CD4-positive, CD25-positive, alpha-beta regulatory T cell (primary cell): ENCODE results near the gene RAB18. TPM values are rescaled to one million over a fixed set of nuclear protein-coding genes. Genes with fewer than 3 reads are reported as not detected.

ENCODE experiments used
- ATAC-seq, 2 donors: fragments of 150-1000 bp; cut with Tn5 transposase; one replicate each; pipeline ENCODE4 v1.10.0; 2021; ENCODE audit warnings: low read depth in 2 of 2, moderate number of reproducible peaks in 2 of 2, moderate library complexity in 1 of 2
- DNase-seq, 3 donors: peaks; one replicate each; pipeline versions ENCODE4 v3.0.0 to v3.0.0-alpha.2; 2012 to 2022; ENCODE audit warnings: mixed read lengths in 1 of 3
- H3K27ac ChIP-seq: one replicate; pipeline ENCODE4 v1.7.0; 2013; ENCODE audit warnings: mild to moderate bottlenecking, low read length; ENCODE audit not compliant: insufficient read depth, poor library complexity, severe bottlenecking
- H3K27me3 ChIP-seq: one replicate; pipeline ENCODE4 v1.7.0; 2013; ENCODE audit warnings: low read length; ENCODE audit not compliant: control insufficient read depth, insufficient read depth
- H3K36me3 ChIP-seq: one replicate; pipeline ENCODE4 v1.7.0; 2013; ENCODE audit warnings: mild to moderate bottlenecking, low read length, moderate library complexity; ENCODE audit not compliant: control insufficient read depth, insufficient read depth
- H3K4me1 ChIP-seq: 2 replicates; pipeline ENCODE4 v1.7.0; 2013; ENCODE audit warnings: mild to moderate bottlenecking, low read length; ENCODE audit not compliant: insufficient read depth, control insufficient read depth, poor library complexity, severe bottlenecking
- H3K4me3 ChIP-seq: one replicate; pipeline ENCODE4 v1.7.0; 2013; ENCODE audit warnings: low read depth, mild to moderate bottlenecking, low read length, moderate library complexity
- H3K9me3 ChIP-seq, 2 experiments: 1 replicate in 1 of 2; 2 replicates in 1 of 2; pipeline ENCODE4 v1.7.0; 2013; ENCODE audit warnings: low read length in 2 of 2, mild to moderate bottlenecking in 1 of 2, moderate library complexity in 1 of 2; ENCODE audit not compliant: control insufficient read depth in 2 of 2
- H3K27ac Mint-ChIP-seq, 3 donors: one replicate each; pipeline ENCODE4 v1.8.0; 2020 to 2022; ENCODE audit warnings: mild to moderate bottlenecking in 3 of 3, mixed read lengths in 3 of 3, moderate library complexity in 2 of 3
- H3K27me3 Mint-ChIP-seq: one replicate; pipeline ENCODE4 v1.8.0; 2022; ENCODE audit warnings: mild to moderate bottlenecking, mixed read lengths
- H3K36me3 Mint-ChIP-seq: one replicate; pipeline ENCODE4 v1.8.0; 2020; ENCODE audit warnings: mixed read lengths
- H3K4me1 Mint-ChIP-seq, 4 donors: one replicate each; pipeline ENCODE4 v1.8.0; 2020 to 2022; ENCODE audit warnings: mixed read lengths in 4 of 4, mild to moderate bottlenecking in 1 of 4
- H3K4me3 Mint-ChIP-seq, 4 donors: one replicate each; pipeline ENCODE4 v1.8.0; 2020 to 2022; ENCODE audit warnings: mild to moderate bottlenecking in 4 of 4, mixed read lengths in 4 of 4, moderate library complexity in 3 of 4
- H3K9me3 Mint-ChIP-seq, 7 donors: one replicate each; pipeline ENCODE4 v1.8.0; 2020 to 2022; ENCODE audit warnings: mixed read lengths in 7 of 7, mild to moderate bottlenecking in 3 of 7, moderate library complexity in 2 of 7
- polyA plus RNA-seq, 4 donors: library from polyadenylated mRNA; unstranded; fragments of 300-500 nt; fragmentation: Illumina TruSeq; gene quantifications; one replicate each; pipeline ENCODE4 v1.2.3, GENCODE V29; 2021
- total RNA-seq: library from RNA; stranded (reverse); gene quantifications from one replicate; pipeline ENCODE4 v1.2.3, GENCODE V29; 2022

The RAB18 gene
- total and polyA plus RNA-seq, 5 donors from 2014 or later, result 73.4 to 110 (median 84.3) TPM

DNA sequence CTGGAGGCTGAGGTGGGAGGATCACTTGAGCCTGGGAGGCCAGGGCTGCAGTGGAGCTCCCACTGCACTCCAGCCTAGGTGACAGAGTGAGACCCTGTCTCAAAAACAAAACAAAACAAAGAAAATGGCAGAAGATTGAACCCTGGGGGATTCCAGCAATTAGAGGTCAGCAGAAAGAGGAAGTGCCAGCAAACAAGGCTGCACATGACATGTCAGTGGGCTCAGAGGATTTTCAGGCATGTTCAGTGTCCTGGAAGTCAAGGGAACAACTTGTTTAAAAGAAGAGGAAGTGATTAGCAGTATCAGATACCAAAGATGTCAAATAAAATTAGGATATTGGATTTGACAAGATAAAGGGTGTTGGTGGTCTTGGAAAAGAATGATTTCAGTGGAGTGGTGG is 32.3 kb downstream of the RAB18 start:
- Histone ChIP-seq H3K4me3 (no peak overlapping the region), H3K36me3 (peaks cover 53% of the 10 kb centered on the region), H3K27me3 (no peaks in the 10 kb centered on the region), H3K27ac (no peak overlapping the region), H3K9me3 (no peaks in the 10 kb centered on the region), H3K4me1 (peaks cover under 1% of the 10 kb centered on the region)
- ATAC-seq, result no peak
- Mint-ChIP-seq H3K9me3 (no peaks in the 10 kb centered on the region), H3K36me3 (peaks cover 19% of the 10 kb centered on the region), H3K4me1 (peaks cover 16 to 28% (median 21%) of the 10 kb centered on the region in 4 donors), H3K4me3 (no peak overlapping the region), H3K27ac (no peak overlapping the region), H3K27me3 (no peaks in the 10 kb centered on the region)
- no peak for DNase-seq

DNA sequence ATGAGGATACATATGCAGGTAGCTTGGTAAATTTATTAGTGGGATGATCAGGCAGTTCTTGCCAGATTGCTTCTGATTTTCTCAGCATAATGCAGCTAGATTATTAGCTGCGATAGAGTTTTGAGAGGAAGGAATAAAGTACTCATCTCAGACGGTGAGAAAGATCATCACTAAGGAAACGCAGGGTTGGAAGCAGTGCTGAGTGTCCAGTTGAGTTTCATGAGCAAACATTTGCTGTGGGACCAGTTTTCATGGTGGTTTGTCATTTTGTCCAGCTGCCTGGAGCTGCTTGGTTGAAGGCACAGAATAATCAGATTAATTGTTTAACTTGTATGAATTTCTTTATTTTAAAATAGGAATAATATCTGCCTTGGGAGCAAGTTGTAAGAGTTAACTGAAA is 33.1 kb downstream of the RAB18 start:
- Histone ChIP-seq H3K9me3 (no peaks in the 10 kb centered on the region), H3K27ac (no peak overlapping the region), H3K27me3 (no peaks in the 10 kb centered on the region), H3K4me3 (no peak overlapping the region), H3K36me3 (peaks cover 53% of the 10 kb centered on the region), H3K4me1 (peaks cover 8% of the 10 kb centered on the region)
- ATAC-seq, result no peak
- Mint-ChIP-seq H3K4me3 (no peak overlapping the region), H3K27me3 (no peaks in the 10 kb centered on the region), H3K9me3 (no peaks in the 10 kb centered on the region), H3K36me3 (peaks cover 16% of the 10 kb centered on the region), H3K4me1 (peaks cover 12 to 21% (median 20%) of the 10 kb centered on the region in 4 donors), H3K27ac (no peak overlapping the region)
- DNase-seq, result no peak

DNA sequence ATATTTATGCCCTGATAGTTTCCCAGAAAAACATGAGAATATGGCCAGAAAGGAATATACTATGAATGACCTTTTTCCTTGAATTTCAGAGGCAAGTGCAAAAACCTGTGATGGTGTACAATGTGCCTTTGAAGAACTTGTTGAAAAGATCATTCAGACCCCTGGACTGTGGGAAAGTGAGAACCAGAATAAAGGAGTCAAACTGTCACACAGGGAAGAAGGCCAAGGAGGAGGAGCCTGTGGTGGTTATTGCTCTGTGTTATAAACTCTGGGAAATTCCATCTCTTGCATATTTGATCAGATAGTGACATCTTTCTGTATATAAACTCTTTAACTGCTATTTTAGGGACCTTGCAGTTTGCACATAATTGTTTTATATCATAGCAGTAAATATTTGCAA is 33.7 kb downstream of the RAB18 start:
- Histone ChIP-seq H3K9me3 (no peaks in the 10 kb centered on the region), H3K27me3 (no peaks in the 10 kb centered on the region), H3K27ac (no peak overlapping the region), H3K4me1 (peaks cover 12% of the 10 kb centered on the region), H3K4me3 (no peak overlapping the region), H3K36me3 (peaks cover 57% of the 10 kb centered on the region)
- H3K36me3 Mint-ChIP-seq, result peaks cover 17% of the 10 kb centered on the region
- no peak for ATAC-seq
- DNase-seq, result no peak
- H3K4me3 Mint-ChIP-seq, result no peak overlapping the region
- H3K27me3 Mint-ChIP-seq, result no peaks in the 10 kb centered on the region
- no peaks in the 10 kb centered on the region for H3K9me3 Mint-ChIP-seq
- peaks cover 12 to 26% (median 21%) of the 10 kb centered on the region in 4 donors for H3K4me1 Mint-ChIP-seq
- peak overlapping the region in 2 of 3 donors; percentile 45 to 62 for H3K27ac Mint-ChIP-seq

DNA sequence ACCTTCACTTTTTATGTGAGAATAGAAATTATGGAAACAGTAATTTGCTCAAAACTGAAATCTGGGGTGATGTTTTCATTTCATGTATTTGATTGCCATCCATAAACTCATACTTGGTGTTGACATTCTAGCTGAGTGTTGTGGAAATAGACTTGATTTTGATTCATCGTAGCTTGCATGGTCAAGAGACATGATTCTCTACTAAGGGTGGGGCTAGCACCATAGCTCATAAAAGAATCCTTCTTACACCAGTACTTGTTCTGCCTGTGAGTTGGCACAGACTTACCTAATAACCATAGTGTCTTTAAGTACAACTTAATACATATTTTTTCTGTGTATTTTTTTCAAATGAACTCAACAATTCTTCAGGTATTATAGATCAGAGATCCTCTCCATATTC is 36.6 kb downstream of the RAB18 start:
- Histone ChIP-seq H3K4me1 (peaks cover 12% of the 10 kb centered on the region), H3K9me3 (no peaks in the 10 kb centered on the region), H3K27me3 (no peaks in the 10 kb centered on the region), H3K4me3 (no peak overlapping the region), H3K36me3 (peaks cover 43% of the 10 kb centered on the region), H3K27ac (no peak overlapping the region)
- H3K27me3 Mint-ChIP-seq, result no peaks in the 10 kb centered on the region
- no peak for ATAC-seq
- peaks cover 22 to 34% (median 26%) of the 10 kb centered on the region in 4 donors for H3K4me1 Mint-ChIP-seq
- peak overlapping the region in 1 of 3 donors; percentile 11 for H3K27ac Mint-ChIP-seq
- no peak for DNase-seq
- no peak overlapping the region for H3K4me3 Mint-ChIP-seq
- H3K9me3 Mint-ChIP-seq, result no peaks in the 10 kb centered on the region
- peaks cover 26% of the 10 kb centered on the region for H3K36me3 Mint-ChIP-seq

DNA sequence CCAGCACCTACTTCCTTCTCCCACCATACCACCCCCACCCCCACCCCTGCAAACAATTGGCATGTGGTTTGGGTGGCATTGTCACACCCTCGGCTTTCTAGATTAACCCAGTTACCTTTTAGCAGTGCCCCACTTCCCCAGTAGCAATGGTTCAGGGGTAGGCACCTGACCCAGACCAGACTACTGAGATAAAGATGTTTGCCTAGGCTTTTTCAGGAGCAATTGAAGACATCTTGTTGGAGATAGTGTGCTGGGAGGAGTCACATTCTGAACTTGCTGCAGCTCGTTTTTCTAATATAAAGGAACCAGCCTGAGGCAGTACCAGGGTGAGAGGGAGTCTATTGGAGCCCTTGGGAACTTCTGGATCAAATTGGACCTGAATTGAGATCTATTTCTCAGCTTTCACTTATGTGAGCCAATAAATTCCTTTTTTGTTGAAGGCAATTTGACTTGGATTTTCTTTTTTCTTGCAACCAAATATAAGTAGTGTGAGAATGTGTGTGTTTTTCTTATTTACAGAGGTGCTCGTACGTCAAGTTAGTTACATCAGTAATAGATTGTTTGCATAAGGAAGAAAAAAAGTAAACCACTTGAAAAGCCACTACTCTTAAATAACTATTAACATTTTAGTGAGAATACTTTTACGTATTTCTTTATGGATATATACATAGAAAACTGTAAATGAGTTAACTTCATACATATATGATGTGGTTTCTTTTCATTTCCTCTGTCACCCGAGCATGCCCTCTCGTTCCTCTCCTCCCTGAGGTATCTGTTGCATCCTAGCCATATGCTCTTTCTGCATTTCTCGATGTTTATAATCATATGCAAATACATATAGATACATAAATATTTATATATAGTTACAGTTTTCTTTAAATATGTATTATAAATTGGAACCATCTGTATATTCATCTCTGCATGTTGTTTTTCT is 38.0 kb downstream of the RAB18 start:
- ATAC-seq (no peak), DNase-seq (peak in 1 of 3 donors; percentile 42)
- Mint-ChIP-seq H3K4me1 (peaks cover 23 to 34% (median 27%) of the 10 kb centered on the region in 4 donors), H3K27me3 (no peaks in the 10 kb centered on the region), H3K9me3 (no peaks in the 10 kb centered on the region), H3K4me3 (peak overlapping the region in 1 of 4 donors; percentile 55), H3K27ac (peak overlapping the region in 2 of 3 donors; percentile 52 to 73), H3K36me3 (peaks cover 29% of the 10 kb centered on the region)
- no peaks in the 10 kb centered on the region for H3K9me3 ChIP-seq
- H3K27me3 ChIP-seq, result no peaks in the 10 kb centered on the region
- H3K4me3 ChIP-seq, result no peak overlapping the region
- H3K27ac ChIP-seq, result no peak overlapping the region
- H3K36me3 ChIP-seq, result peaks cover 36% of the 10 kb centered on the region
- H3K4me1 ChIP-seq, result peaks cover 12% of the 10 kb centered on the region

DNA sequence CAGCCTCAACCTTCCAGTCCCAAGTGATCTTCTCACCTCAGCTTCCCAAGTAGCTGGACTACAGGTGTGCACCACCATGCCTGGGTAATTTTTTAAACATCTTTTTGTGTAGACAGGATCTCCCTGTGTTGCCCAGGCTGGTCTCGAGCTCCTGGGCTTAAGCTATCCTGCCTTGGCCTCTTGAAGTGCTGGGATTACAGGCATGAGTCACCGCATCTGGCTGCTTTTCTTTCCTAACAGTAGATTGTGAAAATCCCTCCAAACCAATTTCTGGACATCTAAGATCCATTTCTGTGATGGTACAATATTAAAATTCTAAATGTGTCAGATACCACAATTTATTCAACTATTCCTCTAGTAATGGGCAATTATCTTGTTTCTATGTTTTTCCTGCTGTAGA is 38.7 kb downstream of the RAB18 start:
- Mint-ChIP-seq H3K36me3 (peaks cover 33% of the 10 kb centered on the region), H3K9me3 (peaks cover 0 to 3% (median 0%) of the 10 kb centered on the region in 7 donors), H3K4me3 (no peak overlapping the region), H3K27me3 (no peaks in the 10 kb centered on the region), H3K4me1 (peaks cover 20 to 32% (median 29%) of the 10 kb centered on the region in 4 donors), H3K27ac (peak overlapping the region in 1 of 3 donors; percentile 38)
- H3K36me3 ChIP-seq, result peaks cover 30% of the 10 kb centered on the region
- peaks cover 12% of the 10 kb centered on the region for H3K4me1 ChIP-seq
- no peaks in the 10 kb centered on the region for H3K27me3 ChIP-seq
- ATAC-seq, result no peak
- H3K9me3 ChIP-seq, result no peaks in the 10 kb centered on the region
- no peak overlapping the region for H3K27ac ChIP-seq
- no peak for DNase-seq
- H3K4me3 ChIP-seq, result no peak overlapping the region

DNA sequence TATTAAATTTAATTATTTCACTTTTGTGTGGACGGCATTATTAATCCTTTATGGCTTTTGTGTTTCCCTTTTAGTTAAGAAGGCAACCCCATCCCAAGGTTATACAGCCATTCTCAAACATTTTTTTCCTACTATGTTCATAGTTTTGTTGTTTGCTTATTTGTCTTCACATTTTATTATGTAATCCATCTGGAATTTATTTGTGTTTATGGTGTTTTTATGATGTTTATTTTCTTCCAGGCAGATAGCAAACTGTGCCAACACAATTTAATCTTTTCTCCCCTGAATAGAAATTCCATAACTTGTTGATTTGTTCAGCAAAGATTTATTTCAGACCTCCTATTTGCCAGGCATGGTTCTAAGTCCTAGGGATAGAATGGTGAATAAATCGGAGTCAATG is 42.9 kb downstream of the RAB18 start:
- Histone ChIP-seq H3K4me1 (peaks cover 5% of the 10 kb centered on the region), H3K9me3 (no peaks in the 10 kb centered on the region), H3K4me3 (no peak overlapping the region), H3K27me3 (no peaks in the 10 kb centered on the region), H3K27ac (no peak overlapping the region), H3K36me3 (peaks cover 14% of the 10 kb centered on the region)
- Mint-ChIP-seq H3K4me3 (no peak overlapping the region), H3K9me3 (peaks cover 0 to 3% (median 0%) of the 10 kb centered on the region in 7 donors), H3K36me3 (peaks cover 20% of the 10 kb centered on the region), H3K27me3 (no peaks in the 10 kb centered on the region), H3K27ac (no peak overlapping the region), H3K4me1 (peaks cover 5 to 18% (median 11%) of the 10 kb centered on the region in 4 donors)
- no peak for DNase-seq
- ATAC-seq, result no peak
